ENCODE data around the gene WDR86. TPM values are rescaled to one million over a fixed set of nuclear protein-coding genes. Genes with fewer than 3 reads are reported as not detected.

The WDR86 gene
- total RNA-seq, 1 experiment from 2014 or later, result 40.8 TPM

DNA sequence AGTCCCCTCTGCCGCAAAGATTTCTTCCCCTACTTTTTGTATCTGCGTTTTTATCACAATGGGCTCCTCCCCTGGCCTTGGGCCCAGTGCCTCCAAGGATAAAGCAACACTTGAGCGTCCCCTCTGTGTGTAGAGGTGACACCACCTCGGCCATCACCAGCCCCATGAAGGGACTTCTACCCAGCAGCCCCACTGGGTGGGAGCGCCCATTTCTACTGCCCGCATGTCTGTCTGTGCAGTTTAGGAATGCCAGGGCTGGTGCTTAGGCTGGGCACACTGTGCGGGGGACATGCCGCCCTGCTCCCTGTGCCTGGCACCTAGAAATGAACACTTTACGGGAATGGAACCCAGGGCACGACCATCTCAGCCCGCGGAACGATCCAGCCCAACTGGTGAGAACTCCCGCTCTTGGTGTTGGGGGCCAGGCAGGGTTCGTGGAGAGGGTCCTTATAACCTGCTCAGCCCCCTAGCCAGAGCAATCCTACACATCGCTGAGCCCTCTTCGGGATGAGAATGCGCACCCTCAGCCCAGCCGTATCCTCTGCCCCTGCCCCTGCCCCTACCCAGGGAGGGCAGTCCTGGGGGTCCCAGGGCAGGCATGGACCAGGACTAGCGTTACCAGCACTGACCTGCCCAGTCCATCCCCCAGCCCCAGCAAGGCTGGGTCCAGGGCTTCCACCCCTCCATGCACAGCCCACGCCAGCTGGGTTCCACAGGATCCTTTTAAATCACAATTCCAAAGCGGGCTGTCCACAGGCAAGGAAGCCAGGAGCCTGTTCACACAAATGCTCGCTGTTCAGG lies 17.3 kb upstream of the WDR86 start:
- Histone ChIP-seq H3K4me3 (ENCODE audit: insufficient read depth, low read depth, low read length) (no peak overlapping the region), H3K36me3 (replicated peaks; ENCODE audit: control insufficient read depth, insufficient read depth, low read length) (no peaks in the 10 kb centered on the region), H3K27me3 (ENCODE audit: control insufficient read depth, insufficient read depth, low read length) (no peaks in the 10 kb centered on the region)
- DNase-seq, result peak; percentile 42

DNA sequence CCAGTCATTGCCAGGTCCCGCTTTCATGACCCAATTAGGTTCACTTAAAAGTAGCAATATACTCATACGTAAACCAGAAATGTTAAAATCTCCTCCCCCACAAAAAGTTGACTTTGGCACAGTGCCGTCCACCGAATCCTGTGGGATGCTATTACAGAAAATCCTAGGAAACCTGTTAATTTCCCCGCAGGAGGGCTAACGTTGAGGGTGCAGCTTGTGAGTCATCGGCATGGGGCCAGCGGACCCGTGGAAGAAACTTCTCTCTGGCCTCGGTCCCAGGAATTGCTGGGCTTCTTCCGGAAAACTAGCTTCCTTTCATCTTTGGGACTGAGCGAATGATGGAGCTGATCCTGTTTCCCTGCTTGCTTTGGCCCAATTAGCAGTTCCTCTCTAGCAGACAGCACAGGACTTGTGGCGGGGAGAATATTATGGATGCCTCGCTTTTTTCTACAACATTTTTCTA lies 16.6 kb upstream of the WDR86 start:
- peak; percentile 21 for DNase-seq
- no peaks in the 10 kb centered on the region for H3K27me3 ChIP-seq (ENCODE audit: control insufficient read depth, insufficient read depth, low read length)
- H3K4me3 ChIP-seq (ENCODE audit: insufficient read depth, low read depth, low read length), result no peak overlapping the region
- H3K36me3 ChIP-seq (replicated peaks; ENCODE audit: control insufficient read depth, insufficient read depth, low read length), result no peaks in the 10 kb centered on the region

DNA sequence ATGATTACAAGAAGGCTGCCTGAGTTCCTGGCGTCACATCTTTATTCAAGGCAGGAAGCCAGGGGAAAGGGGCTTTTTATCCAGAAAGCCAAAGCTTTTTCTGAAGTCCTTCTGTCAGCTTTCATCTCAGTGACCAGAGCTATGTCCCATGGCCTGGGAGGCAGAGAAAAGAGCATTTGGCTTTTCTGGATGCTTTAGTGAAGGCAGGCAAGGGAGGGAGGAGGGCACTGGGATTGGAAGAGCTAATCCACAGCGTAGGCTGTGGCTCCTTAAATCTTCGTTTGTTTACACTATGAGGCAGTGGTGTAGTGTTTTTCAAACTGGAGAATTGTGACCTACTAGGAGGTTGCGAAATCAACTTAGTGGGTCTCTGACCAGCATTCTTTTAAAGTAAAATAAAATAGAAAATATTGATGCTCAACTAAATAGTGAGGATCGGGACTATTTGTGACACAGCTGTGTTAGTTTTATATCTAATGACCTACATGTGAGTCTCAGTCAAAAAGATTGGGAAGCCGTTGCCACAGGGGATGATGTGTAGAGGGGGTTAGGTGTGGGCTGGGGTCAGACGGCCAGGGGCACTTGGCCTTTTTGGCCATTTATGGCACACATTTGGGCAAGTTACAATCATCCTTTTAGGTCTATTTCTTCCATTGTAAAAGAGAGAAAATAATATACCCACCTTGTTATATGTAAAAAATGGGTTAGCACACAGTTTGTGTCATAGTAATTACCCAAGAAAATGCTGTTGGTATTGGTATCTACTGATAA lies 16.0 kb upstream of the WDR86 start:
- Histone ChIP-seq H3K4me3 (ENCODE audit: insufficient read depth, low read depth, low read length) (no peak overlapping the region), H3K36me3 (replicated peaks; ENCODE audit: control insufficient read depth, insufficient read depth, low read length) (no peaks in the 10 kb centered on the region), H3K27me3 (ENCODE audit: control insufficient read depth, insufficient read depth, low read length) (no peaks in the 10 kb centered on the region)
- peak; percentile 18 for DNase-seq

DNA sequence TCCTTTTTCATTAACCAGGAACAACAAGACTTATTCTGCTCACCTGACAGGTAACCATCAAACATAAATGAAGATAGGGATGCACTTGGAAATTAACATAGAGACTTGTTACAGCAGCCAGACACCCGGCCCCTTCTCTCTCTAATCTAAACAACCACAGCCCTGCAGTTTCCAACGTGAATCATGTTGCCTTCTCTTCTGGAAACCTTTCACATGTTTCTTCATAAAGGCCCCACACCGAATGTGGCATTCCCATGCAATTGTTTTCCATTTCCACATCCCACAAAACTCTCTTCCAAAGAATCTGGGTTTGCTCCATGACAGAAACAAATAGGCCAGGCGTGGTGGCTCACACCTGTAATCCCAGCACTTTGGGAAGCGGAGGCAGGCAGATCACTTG lies 15.0 kb upstream of the WDR86 start:
- no peaks in the 10 kb centered on the region for H3K36me3 ChIP-seq (replicated peaks; ENCODE audit: control insufficient read depth, insufficient read depth, low read length)

DNA sequence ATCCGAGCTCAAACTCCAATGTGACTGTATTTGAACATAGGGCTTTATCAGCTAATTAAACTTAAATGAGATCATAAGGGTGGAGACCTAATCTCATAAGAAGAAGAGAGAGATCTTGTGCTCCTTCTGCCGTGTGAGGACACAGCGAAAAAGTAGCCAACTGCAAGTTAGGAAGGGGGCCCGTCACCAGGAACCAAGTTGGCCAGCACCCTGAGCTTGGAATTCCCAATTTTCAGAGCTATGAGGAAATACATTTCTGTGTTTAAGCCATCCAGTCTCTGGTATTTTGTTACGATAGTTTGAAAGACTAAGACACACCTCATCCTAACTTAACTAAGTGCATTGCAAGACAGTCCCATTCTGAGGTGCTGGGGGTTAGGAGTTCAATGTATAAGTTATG lies 14.1 kb upstream of the WDR86 start:
- DNase-seq, result no peak
- Histone ChIP-seq H3K36me3 (replicated peaks; ENCODE audit: control insufficient read depth, insufficient read depth, low read length) (no peaks in the 10 kb centered on the region), H3K27me3 (ENCODE audit: control insufficient read depth, insufficient read depth, low read length) (peaks cover 2% of the 10 kb centered on the region; the same call in 1 of the 2 replicates), H3K4me3 (ENCODE audit: insufficient read depth, low read depth, low read length) (no peak overlapping the region)

More for the DNA sequence above, 15.0 kb upstream of the WDR86 start:
- Histone ChIP-seq H3K27me3 (ENCODE audit: control insufficient read depth, insufficient read depth, low read length) (peaks cover 2% of the 10 kb centered on the region; the same call in 1 of the 2 replicates), H3K4me3 (ENCODE audit: insufficient read depth, low read depth, low read length) (no peak overlapping the region)
- DNase-seq, result no peak

DNA sequence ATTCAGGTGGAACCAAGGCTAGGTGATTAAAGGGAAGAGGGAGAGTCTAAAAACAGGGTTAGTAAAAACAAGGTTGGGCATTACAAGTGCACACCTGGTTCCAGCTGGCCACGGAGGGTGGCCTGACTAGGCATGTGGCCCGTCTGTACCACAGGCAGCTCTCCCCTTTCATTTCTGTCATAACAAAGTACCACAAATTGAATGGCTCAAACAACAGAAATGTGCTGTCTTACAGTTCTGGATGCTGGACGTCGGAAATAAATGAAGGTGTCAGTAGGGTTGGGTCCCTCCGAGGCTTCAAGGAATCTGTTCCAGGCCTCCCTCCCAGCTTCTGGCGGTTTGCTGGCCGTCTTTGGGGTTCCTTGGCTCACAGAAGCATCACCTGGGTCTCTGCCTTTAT lies 13.4 kb upstream of the WDR86 start:
- H3K4me3 ChIP-seq (ENCODE audit: insufficient read depth, low read depth, low read length), result no peak overlapping the region
- no peak for DNase-seq
- peaks cover 2% of the 10 kb centered on the region; the same call in 1 of the 2 replicates for H3K27me3 ChIP-seq (ENCODE audit: control insufficient read depth, insufficient read depth, low read length)
- no peaks in the 10 kb centered on the region for H3K36me3 ChIP-seq (replicated peaks; ENCODE audit: control insufficient read depth, insufficient read depth, low read length)

DNA sequence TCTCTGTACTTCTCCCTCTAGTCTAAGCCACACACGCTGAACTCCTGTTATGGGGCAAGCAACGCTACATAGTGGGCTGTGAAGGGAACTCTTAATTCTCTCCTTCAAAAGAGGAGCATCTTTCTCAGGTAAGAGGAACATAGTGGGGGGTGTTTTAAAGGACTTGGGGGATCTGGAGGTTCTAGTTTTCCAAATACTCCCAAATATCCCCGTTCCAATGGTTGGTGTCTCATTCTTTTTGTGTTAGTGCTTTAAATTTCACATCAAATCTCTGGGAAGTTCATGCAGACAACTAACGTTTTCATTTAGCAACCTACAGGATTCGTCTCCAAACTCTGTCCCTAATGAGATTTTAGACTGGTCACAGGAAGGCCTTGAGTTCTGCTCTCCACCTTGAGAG lies 12.4 kb upstream of the WDR86 start:
- no peak overlapping the region for H3K4me3 ChIP-seq (ENCODE audit: insufficient read depth, low read depth, low read length)
- no peak for DNase-seq
- H3K36me3 ChIP-seq (replicated peaks; ENCODE audit: control insufficient read depth, insufficient read depth, low read length), result no peaks in the 10 kb centered on the region
- peaks cover 2% of the 10 kb centered on the region; the same call in 1 of the 2 replicates for H3K27me3 ChIP-seq (ENCODE audit: control insufficient read depth, insufficient read depth, low read length)

DNA sequence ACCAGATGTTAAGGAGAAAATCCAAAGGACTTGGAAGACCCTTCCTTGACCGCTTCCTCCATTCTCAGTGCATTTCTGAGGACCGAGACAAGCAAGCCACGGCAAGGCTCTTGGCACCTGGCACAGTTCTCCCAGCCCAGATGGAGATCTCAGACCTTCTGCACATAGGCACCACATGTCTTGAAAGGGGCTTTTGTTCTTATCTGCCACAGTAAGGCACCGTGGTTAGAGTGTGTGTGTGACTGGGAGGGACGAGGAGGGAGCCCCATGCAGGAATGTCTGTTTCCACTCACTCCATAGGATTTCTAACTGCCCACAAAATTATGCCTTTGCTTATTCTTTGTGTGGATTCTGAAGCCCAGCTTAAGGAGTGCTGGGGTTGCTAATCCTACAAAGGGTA lies 10.3 kb upstream of the WDR86 start:
- H3K36me3 ChIP-seq (replicated peaks; ENCODE audit: control insufficient read depth, insufficient read depth, low read length), result no peaks in the 10 kb centered on the region
- H3K27me3 ChIP-seq (ENCODE audit: control insufficient read depth, insufficient read depth, low read length), result peaks cover 5% of the 10 kb centered on the region
- DNase-seq, result no peak
- no peak overlapping the region for H3K4me3 ChIP-seq (ENCODE audit: insufficient read depth, low read depth, low read length)

DNA sequence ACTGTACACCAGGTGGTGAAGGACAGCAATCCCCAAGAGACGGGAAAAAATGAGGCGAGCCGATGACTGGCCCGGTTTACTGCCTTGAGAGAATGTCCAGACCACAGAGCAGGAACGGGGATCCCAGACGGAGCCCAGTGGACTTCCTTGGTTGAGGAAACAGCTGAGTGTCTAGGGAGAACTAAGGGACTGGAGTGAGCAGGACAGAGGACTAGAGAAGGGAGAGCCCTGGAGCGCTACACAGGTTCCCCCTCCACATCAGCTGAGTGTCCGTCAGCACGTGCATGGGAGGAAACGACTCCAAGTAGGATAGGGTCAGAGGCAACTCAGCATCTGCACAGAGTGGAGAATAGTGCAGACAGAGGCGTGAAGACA lies 7.1 kb upstream of the WDR86 start:
- Histone ChIP-seq H3K36me3 (replicated peaks; ENCODE audit: control insufficient read depth, insufficient read depth, low read length) (no peaks in the 10 kb centered on the region), H3K27me3 (ENCODE audit: control insufficient read depth, insufficient read depth, low read length) (peaks cover 7% of the 10 kb centered on the region), H3K4me3 (ENCODE audit: insufficient read depth, low read depth, low read length) (no peak overlapping the region)
- DNase-seq, result no peak

DNA sequence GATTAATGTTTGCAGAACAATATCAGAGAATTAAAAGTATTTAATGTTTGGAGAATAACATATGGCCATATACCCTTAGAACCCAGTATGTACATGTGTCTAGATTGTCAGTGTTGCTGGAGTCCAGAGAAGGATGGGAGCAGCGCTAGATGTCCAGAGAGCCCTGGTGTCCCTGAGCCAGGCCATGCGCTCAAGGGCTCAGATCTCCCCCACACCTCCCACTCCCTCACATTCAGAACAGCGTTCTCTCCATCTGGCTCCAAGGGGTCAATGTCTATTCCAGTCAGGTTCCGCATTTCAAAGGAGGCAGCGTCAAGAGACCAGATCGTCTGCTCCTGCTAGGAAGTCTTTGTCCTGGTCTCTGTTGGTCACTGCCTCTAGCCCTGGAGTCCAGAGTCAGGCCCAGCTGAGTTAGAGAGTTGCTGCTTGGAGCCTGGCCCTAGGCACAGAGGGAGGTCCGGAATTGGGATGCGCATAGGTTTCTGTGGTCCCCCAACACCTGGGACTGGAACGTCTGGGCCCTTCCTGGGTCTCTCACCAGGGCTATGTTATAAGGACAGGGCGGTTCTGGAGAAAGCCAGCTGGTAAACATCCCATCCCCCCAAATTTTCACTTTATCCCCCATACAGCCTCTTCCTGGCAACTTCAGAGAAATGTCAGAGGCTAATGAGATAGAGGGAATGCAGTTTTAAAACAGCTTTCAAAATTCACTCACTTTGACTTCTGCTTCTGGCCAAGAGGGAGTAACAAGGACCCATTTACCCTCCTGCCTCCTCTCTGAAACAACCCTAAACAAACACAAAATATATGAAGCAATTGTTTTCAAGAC lies 6.5 kb upstream of the WDR86 start:
- peaks cover 12% of the 10 kb centered on the region for H3K27me3 ChIP-seq (ENCODE audit: control insufficient read depth, insufficient read depth, low read length)
- peak; percentile 58 for DNase-seq
- no peaks in the 10 kb centered on the region for H3K36me3 ChIP-seq (replicated peaks; ENCODE audit: control insufficient read depth, insufficient read depth, low read length)
- H3K4me3 ChIP-seq (ENCODE audit: insufficient read depth, low read depth, low read length), result no peak overlapping the region

DNA sequence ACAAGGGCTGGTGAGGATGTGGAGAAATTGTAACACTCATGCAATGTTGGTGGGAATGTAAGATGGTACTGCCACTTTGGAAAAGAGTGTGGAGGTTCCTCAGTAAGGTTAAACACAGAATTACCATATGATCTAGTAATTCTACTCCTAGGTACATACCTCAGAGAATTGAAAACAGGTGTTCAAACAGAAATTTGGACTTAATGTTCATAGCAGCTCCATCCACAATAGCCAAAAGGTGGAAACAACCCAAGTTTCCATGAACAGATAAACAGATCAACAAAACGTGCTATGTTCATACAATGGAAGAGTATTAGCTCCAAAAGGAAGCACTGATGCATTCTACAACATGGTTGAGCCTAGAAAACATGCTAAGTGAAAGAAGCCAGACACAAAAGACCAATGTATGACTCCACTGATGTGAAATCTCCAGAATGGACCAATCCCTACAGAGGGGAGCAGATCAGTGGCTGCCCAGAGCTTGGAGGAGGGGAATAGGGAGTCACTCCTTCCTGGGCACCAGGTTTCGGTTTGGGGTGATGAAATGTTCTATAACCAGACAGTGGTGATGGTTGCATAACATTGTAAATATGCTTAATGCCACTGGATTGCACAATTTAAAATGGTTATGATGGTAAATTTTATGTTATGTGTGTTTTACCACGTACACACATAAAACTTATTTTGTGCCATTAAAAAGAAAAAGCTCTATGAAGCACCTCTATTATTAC lies 5.7 kb upstream of the WDR86 start:
- no peak for DNase-seq
- no peaks in the 10 kb centered on the region for H3K36me3 ChIP-seq (replicated peaks; ENCODE audit: control insufficient read depth, insufficient read depth, low read length)
- H3K4me3 ChIP-seq (ENCODE audit: insufficient read depth, low read depth, low read length), result no peak overlapping the region
- H3K27me3 ChIP-seq (ENCODE audit: control insufficient read depth, insufficient read depth, low read length), result peaks cover 18% of the 10 kb centered on the region

DNA sequence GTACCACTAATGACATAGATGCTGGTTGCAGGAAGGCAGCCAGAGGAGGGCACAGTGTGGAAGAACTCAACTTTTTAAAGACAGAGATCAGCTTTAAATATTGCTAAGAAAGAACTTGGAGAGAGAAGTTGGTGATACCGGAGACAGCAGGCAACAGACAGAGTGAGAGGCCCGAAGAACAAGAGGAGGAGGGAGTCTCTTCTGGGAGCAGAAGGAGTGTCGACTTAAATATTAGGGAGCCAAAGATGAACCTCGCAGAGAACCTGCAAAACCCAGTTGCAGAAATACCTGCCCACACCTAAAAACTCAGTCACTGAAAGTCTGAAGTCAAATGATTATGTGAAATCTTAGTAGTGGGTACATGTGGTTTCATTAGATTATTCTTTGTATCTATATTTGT lies 3.4 kb upstream of the WDR86 start:
- DNase-seq, result no peak
- Histone ChIP-seq H3K27me3 (ENCODE audit: control insufficient read depth, insufficient read depth, low read length) (peaks cover 16% of the 10 kb centered on the region; the same call in 1 of the 2 replicates), H3K4me3 (ENCODE audit: insufficient read depth, low read depth, low read length) (no peak overlapping the region), H3K36me3 (replicated peaks; ENCODE audit: control insufficient read depth, insufficient read depth, low read length) (no peaks in the 10 kb centered on the region)

DNA sequence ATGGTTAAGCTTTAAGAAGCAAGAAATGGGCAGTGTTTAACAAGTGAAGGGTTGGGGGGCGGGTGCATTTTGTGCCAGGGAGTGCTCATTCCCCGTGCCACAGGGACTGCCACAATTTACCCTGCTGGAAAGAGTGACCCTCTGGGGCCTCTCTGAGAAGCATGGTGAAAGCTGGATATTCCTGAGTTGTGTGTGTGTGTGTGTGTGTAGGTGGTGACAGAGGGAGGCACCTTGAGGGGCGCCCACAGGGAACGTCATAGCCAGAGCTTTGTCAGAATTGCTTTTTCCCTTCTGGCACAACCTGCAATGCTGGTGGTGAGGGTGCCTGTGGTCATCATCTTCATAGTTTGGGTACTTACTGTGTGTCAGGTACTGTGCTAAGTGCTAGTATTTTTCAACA lies 2.5 kb upstream of the WDR86 start:
- DNase-seq, result no peak
- Histone ChIP-seq H3K27me3 (ENCODE audit: control insufficient read depth, insufficient read depth, low read length) (peaks cover 16% of the 10 kb centered on the region; the same call in 1 of the 2 replicates), H3K4me3 (ENCODE audit: insufficient read depth, low read depth, low read length) (no peak overlapping the region), H3K36me3 (replicated peaks; ENCODE audit: control insufficient read depth, insufficient read depth, low read length) (peaks cover 2% of the 10 kb centered on the region; the same call in 1 of the 2 replicates)

DNA sequence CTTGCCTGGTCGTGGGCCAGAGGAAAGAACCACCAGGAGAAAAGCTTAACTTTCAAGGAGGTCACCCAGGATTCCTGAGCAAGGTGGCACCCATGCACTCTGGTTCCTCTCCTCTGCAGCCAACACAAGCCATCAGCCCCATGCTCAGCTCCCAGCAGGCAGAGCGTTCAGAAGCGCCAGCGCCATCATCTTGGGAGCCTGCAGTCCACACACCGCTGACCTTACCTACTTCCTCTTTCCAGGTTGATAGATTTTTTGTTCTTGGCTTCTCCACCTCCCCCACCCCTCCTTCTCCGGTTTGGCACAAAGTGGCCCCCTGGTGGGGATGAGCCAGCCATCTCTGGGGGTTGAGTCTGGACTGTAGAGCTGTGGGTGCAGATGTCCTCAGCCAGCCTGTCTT lies 1.7 kb upstream of the WDR86 start:
- peak; percentile 43 for DNase-seq
- H3K36me3 ChIP-seq (replicated peaks; ENCODE audit: control insufficient read depth, insufficient read depth, low read length), result peaks cover 3% of the 10 kb centered on the region
- no peak overlapping the region for H3K4me3 ChIP-seq (ENCODE audit: insufficient read depth, low read depth, low read length)
- H3K27me3 ChIP-seq (ENCODE audit: control insufficient read depth, insufficient read depth, low read length), result peaks cover 13% of the 10 kb centered on the region; the same call in 1 of the 2 replicates
